GM13977 (cell line): ENCODE measurements around the gene CFAP100.

ENCODE experiments used
- DNase-seq: peaks from one replicate; pipeline ENCODE4 v3.0.0; 2012; ENCODE audit warnings: low spot score
- CTCF ChIP-seq: IDR thresholded peaks from 2 replicates; pipeline ENCODE4 v1.5.1; 2012; ENCODE audit warnings: mild to moderate bottlenecking, control low read depth; ENCODE audit not compliant: insufficient read depth; ENCODE audit errors: extremely low read depth, missing control alignments
- in situ Hi-C: fragments of 300-500 bp; cut with MboI; formaldehyde crosslinking; loops from one replicate; pipeline ENCODE4 v1.12.0; 2022; ENCODE audit warnings: low sequenced_read_pairs, low pct_unique_long_range_greater_than_20kb, mixed read lengths, inconsistent platforms; ENCODE audit not compliant: unreplicated experiment

CFAP100 gene

GRCh38 chr3:126436826-126437717, 42.4 kb downstream of the CFAP100 start:
- no peak for TF ChIP-seq CTCF
- no peak for DNase-seq
- in situ Hi-C loops, result no loop called here

- DNase-seq, result no peak
Observed at GRCh38 chr3:126438186-126438585, 43.5 kb downstream of the CFAP100 start.

GRCh38 chr3:126438746-126439145, 44.0 kb downstream of the CFAP100 start:
- in situ Hi-C loops, result no loop called here
- TF ChIP-seq CTCF, result no peak
- DNase-seq, result no peak

More at GRCh38 chr3:126438186-126438585, 43.5 kb downstream of the CFAP100 start:
- in situ Hi-C loops, result no loop called here
- no peak for TF ChIP-seq CTCF

GRCh38 chr3:126439346-126439967, 44.7 kb downstream of the CFAP100 start:
- no peak for DNase-seq
- TF ChIP-seq CTCF, result no peak
- in situ Hi-C loops, result no loop called here

- no peak for TF ChIP-seq CTCF
- DNase-seq, result no peak
- in situ Hi-C loops, result no loop called here
Observed at GRCh38 chr3:126439968-126440708, 45.4 kb downstream of the CFAP100 start.

GRCh38 chr3:126440709-126440995, 45.9 kb downstream of the CFAP100 start:
- no peak for TF ChIP-seq CTCF
- in situ Hi-C loops, result no loop called here
- no peak for DNase-seq
